ENCODE data around the gene LILRB3. TPM values are rescaled to one million over a fixed set of nuclear protein-coding genes. Genes with fewer than 3 reads are reported as not detected.
"Not testable (repeated sequence)": the region's sequence is repeated elsewhere in the genome, so short reads cannot be mapped to it uniquely, and the experiment has no call there.

The LILRB3 gene
- total RNA-seq, 4 donors from 2014 or later, result 0.56 to 16.1 (median 10.1) TPM

- Histone ChIP-seq H3K36me3 (peaks cover 1 to 13% of the 10 kb centered on the region in 2 donors), H3K9me3 (no peaks in the 10 kb centered on the region), H3K4me3 (replicated peaks in 1 of 3) (no peak overlapping the region), H3K4me1 (peaks cover 9 to 14% of the 10 kb centered on the region in 2 donors), H3K27me3 (no peaks in the 10 kb centered on the region), H3K27ac (no peak overlapping the region)
- WGBS, 2 donors, result 92 to 94% methylated on average over 3 of the region's 3 CpGs
- no peak for DNase-seq
- intact Hi-C loops (cut with DNase I), result no loop called here
- TF ChIP-seq POLR2A (IDR thresholded peaks at IDR 0.05) (no peak), CTCF (IDR thresholded peaks at IDR 0.05) (no peak)
Measured at GRCh38 chr19:54197121-54197520, 25.7 kb downstream of the LILRB3 start.

GRCh38 chr19:54196536-54196935, 26.3 kb downstream of the LILRB3 start:
- no peak overlapping the region for H3K4me3 ChIP-seq (replicated peaks in 1 of 3)
- no peak for DNase-seq
- no peak for TF ChIP-seq POLR2A (IDR thresholded peaks at IDR 0.05)
- TF ChIP-seq CTCF (IDR thresholded peaks at IDR 0.05), result no peak
- no peaks in the 10 kb centered on the region for H3K9me3 ChIP-seq
- peaks cover 9 to 14% of the 10 kb centered on the region in 2 donors for H3K4me1 ChIP-seq
- peaks cover 0 to 9% of the 10 kb centered on the region in 2 donors for H3K36me3 ChIP-seq
- 97 to 99% methylated on average over 7 of the region's 7 CpGs for WGBS, 2 donors
- H3K27ac ChIP-seq, result no peak overlapping the region
- intact Hi-C loops (cut with DNase I), result no loop called here
- no peaks in the 10 kb centered on the region for H3K27me3 ChIP-seq

GRCh38 chr19:54194463-54194862, 28.3 kb downstream of the LILRB3 start:
- 96 to 97% methylated on average over 12 of the region's 12 CpGs for WGBS, 2 donors
- H3K4me3 ChIP-seq (replicated peaks in 1 of 3); H3K4me1 ChIP-seq; DNase-seq; intact Hi-C loops (cut with DNase I); H3K27me3 ChIP-seq; H3K36me3 ChIP-seq; H3K9me3 ChIP-seq; H3K27ac ChIP-seq: not testable (repeated sequence)

GRCh38 chr19:54193011-54193410, 29.8 kb downstream of the LILRB3 start:
- no peaks in the 10 kb centered on the region for H3K27me3 ChIP-seq
- H3K36me3 ChIP-seq, result peaks cover 0 to 9% of the 10 kb centered on the region in 2 donors
- peaks cover 17 to 18% of the 10 kb centered on the region in 2 donors for H3K4me1 ChIP-seq
- no peaks in the 10 kb centered on the region for H3K9me3 ChIP-seq
- intact Hi-C loops (cut with DNase I), result no loop called here
- TF ChIP-seq POLR2A (IDR thresholded peaks at IDR 0.05) (no peak), CTCF (IDR thresholded peaks at IDR 0.05) (no peak)
- no peak overlapping the region for H3K27ac ChIP-seq
- 94 to 96% methylated on average over 11 of the region's 11 CpGs for WGBS, 2 donors
- no peak for DNase-seq
- H3K4me3 ChIP-seq (replicated peaks in 1 of 3), result no peak overlapping the region

- intact Hi-C loops (cut with DNase I), result no loop called here
- WGBS, 2 donors, result 64 to 74% methylated on average over 18 to 19 of the region's 19 CpGs
- no peaks in the 10 kb centered on the region for H3K9me3 ChIP-seq
- peaks cover 0 to 9% of the 10 kb centered on the region in 2 donors for H3K36me3 ChIP-seq
- no peaks in the 10 kb centered on the region for H3K27me3 ChIP-seq
- peak overlapping the region in 2 of 3 donors; percentile 99 to 100 for H3K27ac ChIP-seq
- H3K4me3 ChIP-seq (replicated peaks in 1 of 3), result peak overlapping the region in 2 of 3 donors; percentile 79 to 94
- TF ChIP-seq CTCF (IDR thresholded peaks at IDR 0.05) (no peak), POLR2A (IDR thresholded peaks at IDR 0.05) (no peak)
- DNase-seq, result no peak
- H3K4me1 ChIP-seq, result peaks cover 18 to 19% of the 10 kb centered on the region in 2 donors
Measured at GRCh38 chr19:54191811-54192453, 30.9 kb downstream of the LILRB3 start.
